Measurements from ENCODE around the gene GMCL2.

DNA sequence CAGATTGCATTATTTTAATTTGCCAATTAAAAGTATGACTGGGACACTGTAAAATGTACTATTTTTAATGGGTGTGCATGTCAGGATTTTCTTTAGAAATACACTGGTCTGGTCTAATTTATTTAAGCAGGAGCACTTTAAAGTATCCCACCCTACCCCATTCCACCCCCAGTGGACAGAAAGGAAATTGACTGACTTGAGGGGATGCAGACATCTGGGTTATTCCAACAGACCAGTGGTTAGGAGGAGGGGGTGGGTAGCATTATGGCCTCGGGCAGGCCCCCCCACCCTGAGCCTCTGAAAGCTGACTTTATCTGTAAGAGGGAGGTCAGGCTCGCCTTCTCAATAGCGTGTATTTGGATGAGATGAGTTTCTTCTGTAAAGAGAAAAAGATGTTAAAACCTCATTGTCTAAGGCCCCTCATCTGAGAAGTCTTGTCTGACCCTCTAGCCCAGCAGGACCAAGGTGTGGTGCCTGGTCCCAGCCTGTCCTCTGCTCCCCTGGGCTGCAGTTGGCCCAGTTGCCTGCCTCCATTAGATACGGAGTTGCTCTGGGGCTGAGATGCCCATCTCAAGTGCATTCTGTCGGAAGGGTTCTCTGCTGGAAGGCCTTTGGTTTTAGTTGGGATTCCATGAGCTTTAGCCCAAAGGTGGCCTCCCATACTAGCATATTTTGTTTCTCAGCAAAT, 21.5 kb upstream of the GMCL2 start:
- TF ChIP-seq, protein P1, sequence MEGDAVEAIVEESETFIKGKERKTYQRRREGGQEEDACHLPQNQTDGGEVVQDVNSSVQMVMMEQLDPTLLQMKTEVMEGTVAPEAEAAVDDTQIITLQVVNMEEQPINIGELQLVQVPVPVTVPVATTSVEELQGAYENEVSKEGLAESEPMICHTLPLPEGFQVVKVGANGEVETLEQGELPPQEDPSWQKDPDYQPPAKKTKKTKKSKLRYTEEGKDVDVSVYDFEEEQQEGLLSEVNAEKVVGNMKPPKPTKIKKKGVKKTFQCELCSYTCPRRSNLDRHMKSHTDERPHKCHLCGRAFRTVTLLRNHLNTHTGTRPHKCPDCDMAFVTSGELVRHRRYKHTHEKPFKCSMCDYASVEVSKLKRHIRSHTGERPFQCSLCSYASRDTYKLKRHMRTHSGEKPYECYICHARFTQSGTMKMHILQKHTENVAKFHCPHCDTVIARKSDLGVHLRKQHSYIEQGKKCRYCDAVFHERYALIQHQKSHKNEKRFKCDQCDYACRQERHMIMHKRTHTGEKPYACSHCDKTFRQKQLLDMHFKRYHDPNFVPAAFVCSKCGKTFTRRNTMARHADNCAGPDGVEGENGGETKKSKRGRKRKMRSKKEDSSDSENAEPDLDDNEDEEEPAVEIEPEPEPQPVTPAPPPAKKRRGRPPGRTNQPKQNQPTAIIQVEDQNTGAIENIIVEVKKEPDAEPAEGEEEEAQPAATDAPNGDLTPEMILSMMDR (optimal IDR thresholded peaks at IDR 0.05 in 1 of 3, IDR thresholded peaks at IDR 0.05 in 1 of 3, conservative IDR thresholded peaks at IDR 0.05 in 1 of 3; ENCODE audit: extremely low read depth in 1 of 3, insufficient read depth in 2 of 3, low read length in 3 of 3), result no peak
- TF ChIP-seq EZH2 (IDR thresholded peaks at IDR 0.05; ENCODE audit: low read length), result no peak
